Panc1 (cell line): ENCODE measurements around the gene ALG5. TPM values are rescaled to one million over a fixed set of nuclear protein-coding genes. Genes with fewer than 3 reads are reported as not detected.

Experiments
- ATAC-seq: fragments of 200-7000 bp; cut with Tn5 transposase; 2 replicates; pipeline ENCODE4 v1.9.1; 2020; ENCODE audit warnings: mild to moderate bottlenecking, moderate library complexity
- BruUV-seq: library from RNA; stranded (reverse); fragments of 400-500 nt; replicated peaks from 2 replicates; lab custom pipeline; 2021; lab: Mats Ljungman, UMichigan
- CTCF ChIA-PET: fragments of 300-600 bp; sonication (Branson Sonifier 250); formaldehyde crosslinking; loops from one replicate; lab custom pipeline; 2022; ENCODE audit warnings: antibody characterized with exemption; lab: Charles Lee
- POLR2A ChIA-PET: fragments of 300-600 bp; sonication (Branson Sonifier 250); formaldehyde crosslinking; loops from one replicate; lab custom pipeline; 2022; ENCODE audit warnings: antibody characterized with exemption; lab: Charles Lee
- DNase-seq: peaks from one replicate; pipeline ENCODE4 v3.0.0-alpha.2; 2010; ENCODE audit warnings: low read depth, low spot score
- H3K27ac ChIP-seq: 2 replicates; pipeline ENCODE4 v1.5.1; 2011; ENCODE audit warnings: mild to moderate bottlenecking, low read length, inconsistent platforms
- H3K27me3 ChIP-seq: fragments of 200-500 bp; sonication (Bioruptor generic); 2 replicates; pipeline ENCODE4 v1.6.0; 2014; ENCODE audit warnings: low read length, inconsistent platforms; ENCODE audit not compliant: control insufficient read depth, insufficient read depth
- H3K36me3 ChIP-seq: fragments of 200-500 bp; sonication (Bioruptor generic); 2 replicates; pipeline ENCODE4 v1.5.1; 2014; ENCODE audit warnings: inconsistent platforms, mild to moderate bottlenecking, low read length, moderate library complexity; ENCODE audit not compliant: control insufficient read depth, insufficient read depth
- H3K4me1 ChIP-seq: 2 replicates; pipeline ENCODE4 v1.5.1; 2011; ENCODE audit warnings: inconsistent platforms, mild to moderate bottlenecking, low read length, moderate library complexity; ENCODE audit not compliant: control insufficient read depth, insufficient read depth
- H3K4me3 ChIP-seq, 2 experiments: 2 replicates each; pipeline ENCODE4 v1.5.1; 2011 to 2012; ENCODE audit warnings: low read depth in 2 of 2, low read length in 2 of 2, mild to moderate bottlenecking in 2 of 2, inconsistent platforms in 1 of 2, moderate library complexity in 1 of 2
- H3K9me3 ChIP-seq: fragments of 200-500 bp; sonication (Bioruptor generic); 2 replicates; pipeline ENCODE4 v1.5.1; 2014; ENCODE audit warnings: low read depth, mild to moderate bottlenecking, inconsistent platforms, low read length, moderate library complexity; ENCODE audit not compliant: control insufficient read depth, insufficient read depth
- CTCF ChIP-seq: fragments of 450-650 bp; IDR thresholded peaks from 2 replicates; pipeline ENCODE4 v1.5.1; 2017; ENCODE audit warnings: mild to moderate bottlenecking
- POLR2AphosphoS5 ChIP-seq: IDR thresholded peaks from 2 replicates; pipeline ENCODE4 v1.6.1; 2012; ENCODE audit warnings: mild to moderate bottlenecking, low read depth, low read length, moderate library complexity
- REST ChIP-seq, 2 experiments: IDR thresholded peaks; 2 replicates each; pipeline ENCODE4 v1.6.1; 2011 to 2012; ENCODE audit warnings: low read depth in 2 of 2, control low read depth in 1 of 2, low read length in 1 of 2, mild to moderate bottlenecking in 1 of 2, moderate library complexity in 1 of 2; ENCODE audit not compliant: insufficient read depth in 1 of 2
- SIN3A ChIP-seq: IDR thresholded peaks from 2 replicates; pipeline ENCODE4 v1.6.1; 2012; ENCODE audit warnings: low read depth, mild to moderate bottlenecking, low read length, moderate library complexity, borderline replicate concordance; ENCODE audit not compliant: insufficient read depth
- TCF7L2 ChIP-seq: IDR thresholded peaks from 2 replicates; pipeline ENCODE4 v1.6.1; 2011; ENCODE audit warnings: mild to moderate bottlenecking, low read depth, low read length, inconsistent platforms
- in situ Hi-C: cut with HindIII; loops from 2 replicates; pipeline ENCODE4 v1.10.0; 2016; ENCODE audit warnings: low sequenced_read_pairs, low pct_unique_long_range_greater_than_20kb
- intact Hi-C: fragments of 100-400 bp; cut with micrococcal nuclease; formaldehyde crosslinking; loops from one replicate; pipeline ENCODE4 v1.10.0; 2022; ENCODE audit not compliant: unreplicated experiment
- total RNA-seq: library from RNA; stranded (reverse); gene quantifications from one replicate; pipeline ENCODE4 v1.2.1, GENCODE V29; 2021; ENCODE audit not compliant: unreplicated experiment

Gene ALG5
- total RNA-seq, 1 experiment from 2014 or later, result 19.3 TPM

GRCh38 chr13:37047032-37047431 is 47.9 kb upstream of the ALG5 start:
- ATAC-seq, result no peak
- Histone ChIP-seq H3K27me3 (no peaks in the 10 kb centered on the region), H3K4me1 (no peaks in the 10 kb centered on the region), H3K36me3 (peaks cover 26% of the 10 kb centered on the region), H3K9me3 (no peaks in the 10 kb centered on the region), H3K27ac (no peak overlapping the region), H3K4me3 (no peak overlapping the region)
- CTCF ChIA-PET, result no interaction called here
- TF ChIP-seq SIN3A, result no peak
- intact Hi-C loops, result no loop called here
- POLR2A ChIA-PET, result no interaction called here
- DNase-seq, result no peak
- in situ Hi-C loops, result no loop called here
- BruUV-seq, result no TSS peak

GRCh38 chr13:37046062-37046461 is 46.9 kb upstream of the ALG5 start:
- H3K4me1 ChIP-seq, result no peaks in the 10 kb centered on the region
- no peak overlapping the region for H3K4me3 ChIP-seq
- no peak for ATAC-seq
- TF ChIP-seq TCF7L2, result no peak
- TF ChIP-seq CTCF, result no peak
- TF ChIP-seq SIN3A, result no peak
- TF ChIP-seq REST (IDR thresholded peaks at IDR 0.05; ENCODE audit: insufficient read depth in 1 of 2, low read depth in 2 of 2, low read length in 1 of 2), result no peak
- no peak for TF ChIP-seq POLR2AphosphoS5
- no TSS peak for BruUV-seq
- in situ Hi-C loops, result no loop called here
- H3K9me3 ChIP-seq, result no peaks in the 10 kb centered on the region
- CTCF ChIA-PET, result no interaction called here
- POLR2A ChIA-PET, result no interaction called here
- H3K36me3 ChIP-seq, result peaks cover 26% of the 10 kb centered on the region
- no peak for DNase-seq
- intact Hi-C loops, result no loop called here
- H3K27me3 ChIP-seq, result no peaks in the 10 kb centered on the region
- H3K27ac ChIP-seq, result no peak overlapping the region

DNA sequence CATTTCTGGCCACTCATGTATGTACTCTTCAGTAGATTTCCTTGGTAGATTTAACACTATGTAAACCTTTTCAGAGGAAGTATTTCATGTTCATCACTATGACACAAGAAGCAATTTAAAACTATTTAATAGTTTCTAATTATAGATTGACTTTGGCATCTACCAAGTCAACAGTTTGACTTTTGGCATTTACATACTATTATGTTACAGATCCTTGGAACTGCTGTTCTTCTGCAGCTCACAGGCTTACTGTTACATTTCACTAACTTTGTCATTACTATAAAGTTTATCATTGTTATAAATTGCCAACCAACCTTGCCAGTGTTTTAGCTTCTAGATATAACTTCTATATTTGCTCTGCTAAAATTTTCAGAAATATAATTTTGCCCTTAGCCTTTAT is 41.6 kb upstream of the ALG5 start:
- CTCF ChIA-PET, result no interaction called here

More for the DNA sequence above, 41.6 kb upstream of the ALG5 start:
- no peak overlapping the region for H3K27ac ChIP-seq
- H3K27me3 ChIP-seq, result no peaks in the 10 kb centered on the region
- no peak overlapping the region for H3K4me3 ChIP-seq
- ATAC-seq (no peak), DNase-seq (no peak)
- no peak for TF ChIP-seq POLR2AphosphoS5
- no peak for TF ChIP-seq SIN3A
- no peak for TF ChIP-seq TCF7L2
- TF ChIP-seq REST (IDR thresholded peaks at IDR 0.05; ENCODE audit: insufficient read depth in 1 of 2, low read depth in 2 of 2, low read length in 1 of 2), result no peak
- no peak for TF ChIP-seq CTCF
- no peaks in the 10 kb centered on the region for H3K4me1 ChIP-seq
- POLR2A ChIA-PET, result no interaction called here
- intact Hi-C loops (no loop called here), in situ Hi-C loops (no loop called here)
- no peaks in the 10 kb centered on the region for H3K9me3 ChIP-seq
- peaks cover 28% of the 10 kb centered on the region for H3K36me3 ChIP-seq
- no TSS peak for BruUV-seq
